Activated T-cell treated with anti-CD3 and anti-CD28 coated beads, Interleukin-2, amount 50 U/mL, for 72 hours (primary cell): ENCODE results near the gene OVCH1. TPM values are rescaled to one million over a fixed set of nuclear protein-coding genes. Genes with fewer than 3 reads are reported as not detected.

Experiments
- ATAC-seq, 2 donors: fragments of 150-1000 bp; cut with Tn5 transposase; replicated peaks in 1 of 2; 2 replicates each; pipeline ENCODE4 v1.10.0; 2021; ENCODE audit warnings: moderate library complexity in 2 of 2, mild to moderate bottlenecking in 1 of 2
- DNase-seq, 2 donors: peaks; one replicate each; pipeline ENCODE4 v3.0.0; 2021 to 2022; ENCODE audit warnings: mixed read lengths in 1 of 2
- H3K27ac Mint-ChIP-seq: one replicate; pipeline ENCODE4 v1.8.0; 2022; ENCODE audit warnings: mild to moderate bottlenecking, moderate library complexity, mixed read lengths
- H3K27me3 Mint-ChIP-seq: one replicate; pipeline ENCODE4 v1.8.0; 2022; ENCODE audit warnings: low read depth, mixed read lengths
- H3K36me3 Mint-ChIP-seq, 2 donors: one replicate each; pipeline ENCODE4 v1.8.0; 2022; ENCODE audit warnings: mixed read lengths in 2 of 2, mild to moderate bottlenecking in 1 of 2; ENCODE audit not compliant: insufficient read depth in 2 of 2
- H3K4me1 Mint-ChIP-seq: one replicate; pipeline ENCODE4 v1.8.0; 2022; ENCODE audit warnings: low read depth, mixed read lengths
- H3K4me3 Mint-ChIP-seq, 2 donors: one replicate each; pipeline ENCODE4 v1.8.0; 2022; ENCODE audit warnings: mild to moderate bottlenecking in 2 of 2, mixed read lengths in 2 of 2, moderate library complexity in 2 of 2
- H3K9me3 Mint-ChIP-seq, 2 donors: one replicate each; pipeline ENCODE4 v1.8.0; 2022; ENCODE audit warnings: mixed read lengths in 2 of 2
- total RNA-seq, 2 donors: library from RNA; stranded (reverse); gene quantifications; one replicate each; pipeline ENCODE4 v1.2.3, GENCODE V29; 2022

The OVCH1 gene
- total RNA-seq, 2 donors from 2014 or later: not detected

DNA sequence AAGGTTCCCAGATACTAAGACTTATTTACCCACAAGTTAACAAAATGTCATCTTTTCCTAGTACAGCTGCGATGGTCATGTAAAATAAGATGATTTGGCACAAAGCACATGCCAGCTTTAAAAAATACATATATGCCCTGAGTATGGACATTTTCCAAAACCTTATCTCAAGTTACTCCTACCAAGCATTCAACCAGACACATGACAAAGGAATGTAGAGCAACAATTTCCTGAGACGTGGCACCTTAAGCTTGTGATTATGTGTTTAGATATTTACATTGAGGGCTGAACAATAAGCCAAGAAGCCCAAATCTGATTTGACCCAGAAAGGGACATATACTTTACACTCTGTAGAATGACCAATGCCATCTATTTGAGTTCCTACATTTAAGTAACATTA lies 24.5 kb upstream of the OVCH1 start:
- Mint-ChIP-seq H3K4me1 (no peaks in the 10 kb centered on the region), H3K9me3 (no peaks in the 10 kb centered on the region), H3K27ac (no peak overlapping the region), H3K4me3 (no peak overlapping the region), H3K27me3 (peaks cover 7% of the 10 kb centered on the region), H3K36me3 (peaks cover 0 to 1% of the 10 kb centered on the region in 2 donors)
- no peak for DNase-seq
- ATAC-seq: no peak

DNA sequence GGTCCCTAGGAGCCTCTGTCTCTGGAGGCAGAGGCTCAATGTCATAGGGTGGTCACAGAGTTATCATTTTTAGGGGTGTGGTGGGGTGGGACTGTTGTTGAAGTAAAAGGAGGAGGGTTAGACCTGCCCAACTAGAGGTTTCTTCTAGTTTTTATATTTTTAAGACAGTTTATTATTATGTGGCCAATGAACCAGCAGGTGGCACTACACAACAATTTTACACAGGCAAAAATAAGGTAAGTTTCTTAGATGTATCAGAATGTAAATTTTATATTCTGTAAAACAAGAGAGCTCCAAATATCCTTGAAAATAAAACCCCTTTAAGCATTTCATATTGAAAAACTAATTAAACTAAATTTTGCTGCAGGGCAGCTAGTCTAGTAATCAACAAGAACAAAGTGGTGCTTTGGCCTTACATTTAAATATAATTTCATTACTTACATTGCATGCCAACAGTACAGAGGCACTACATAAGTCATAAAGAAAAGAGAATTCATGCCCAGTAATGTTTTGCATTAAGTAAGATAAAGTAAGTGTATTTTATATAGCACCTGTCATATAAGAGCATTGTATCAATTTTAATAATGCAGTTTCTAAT lies 22.2 kb upstream of the OVCH1 start:
- peak in 1 of 2 donors; percentile 32 for ATAC-seq
- peak in 1 of 2 donors; percentile 25 for DNase-seq
- Mint-ChIP-seq H3K4me1 (no peaks in the 10 kb centered on the region), H3K27me3 (peaks cover 17% of the 10 kb centered on the region), H3K36me3 (no peaks in the 10 kb centered on the region), H3K9me3 (no peaks in the 10 kb centered on the region), H3K4me3 (no peak overlapping the region), H3K27ac (no peak overlapping the region)

DNA sequence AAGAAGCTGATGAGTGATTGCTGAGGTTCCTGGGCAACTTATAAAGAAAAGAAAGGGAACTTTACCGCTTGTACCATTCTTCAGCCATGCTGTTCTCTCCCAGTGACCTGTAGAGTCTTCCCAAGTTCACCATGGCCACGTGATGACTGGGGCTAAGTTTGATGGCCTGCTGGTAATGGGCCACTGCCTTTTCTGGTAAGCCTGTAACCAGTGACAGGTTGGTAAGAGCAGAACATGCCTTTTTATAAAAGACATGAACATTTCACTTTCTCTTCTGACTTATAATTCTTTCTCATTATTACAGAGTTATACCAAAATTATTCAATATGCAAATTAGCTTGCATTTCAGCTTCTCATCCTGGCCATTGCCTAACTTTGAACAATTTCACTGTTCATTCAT lies 20.9 kb upstream of the OVCH1 start:
- no peak overlapping the region for H3K4me3 Mint-ChIP-seq
- DNase-seq (no peak), ATAC-seq (peak in 1 of 2 donors; percentile 50)
- H3K9me3 Mint-ChIP-seq: no peaks in the 10 kb centered on the region
- no peaks in the 10 kb centered on the region for H3K4me1 Mint-ChIP-seq
- H3K27me3 Mint-ChIP-seq: peaks cover 27% of the 10 kb centered on the region
- H3K27ac Mint-ChIP-seq: no peak overlapping the region
- H3K36me3 Mint-ChIP-seq: no peaks in the 10 kb centered on the region

DNA sequence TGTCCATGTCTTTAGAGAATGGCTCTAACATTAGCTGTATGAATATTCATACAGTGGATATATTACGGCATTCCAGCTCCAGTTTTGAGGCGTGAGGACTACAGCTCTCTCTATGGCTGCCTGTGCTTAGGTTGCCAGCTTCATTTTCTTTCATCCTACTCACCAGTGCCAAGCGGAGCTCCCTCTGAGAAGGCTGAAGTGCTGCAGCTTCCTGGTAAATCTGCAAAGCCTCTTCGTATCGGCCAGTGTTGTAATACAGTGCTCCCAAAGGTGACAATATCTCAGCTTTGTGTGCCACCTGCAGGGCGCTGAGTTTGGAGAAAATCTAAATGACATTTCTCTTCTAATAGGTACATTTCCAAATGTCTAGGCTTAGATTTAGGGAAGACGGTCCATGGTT lies 19.8 kb upstream of the OVCH1 start:
- DNase-seq (no peak), ATAC-seq (no peak)
- Mint-ChIP-seq H3K9me3 (no peaks in the 10 kb centered on the region), H3K4me1 (no peaks in the 10 kb centered on the region), H3K27me3 (peaks cover 23% of the 10 kb centered on the region), H3K27ac (no peak overlapping the region), H3K4me3 (no peak overlapping the region), H3K36me3 (no peaks in the 10 kb centered on the region)

DNA sequence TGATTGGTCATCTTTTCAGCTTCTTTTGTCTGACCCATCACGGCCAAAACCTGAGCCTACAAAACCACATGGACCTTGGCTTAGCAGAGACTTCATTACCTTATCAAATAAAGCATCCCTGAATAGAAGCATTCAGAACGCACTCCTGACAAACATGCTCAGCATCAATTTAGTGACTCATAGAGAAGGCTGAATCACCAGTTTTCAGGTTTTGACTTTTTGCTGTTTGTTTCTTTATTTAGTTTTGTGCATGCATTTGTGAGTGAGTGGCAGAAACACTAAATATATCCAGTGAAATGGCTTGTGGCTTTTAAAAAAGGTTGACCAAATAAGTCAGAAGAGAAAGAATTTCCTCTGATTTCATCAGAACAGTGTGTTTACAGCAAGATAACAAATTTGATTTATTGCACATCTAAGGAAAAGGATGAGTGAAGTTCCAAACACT lies 19.0 kb upstream of the OVCH1 start:
- Mint-ChIP-seq H3K36me3 (no peaks in the 10 kb centered on the region), H3K4me1 (no peaks in the 10 kb centered on the region), H3K27me3 (peaks cover 23% of the 10 kb centered on the region), H3K27ac (no peak overlapping the region), H3K4me3 (no peak overlapping the region), H3K9me3 (no peaks in the 10 kb centered on the region)
- DNase-seq (no peak), ATAC-seq (peak in 1 of 2 donors; percentile 60)

DNA sequence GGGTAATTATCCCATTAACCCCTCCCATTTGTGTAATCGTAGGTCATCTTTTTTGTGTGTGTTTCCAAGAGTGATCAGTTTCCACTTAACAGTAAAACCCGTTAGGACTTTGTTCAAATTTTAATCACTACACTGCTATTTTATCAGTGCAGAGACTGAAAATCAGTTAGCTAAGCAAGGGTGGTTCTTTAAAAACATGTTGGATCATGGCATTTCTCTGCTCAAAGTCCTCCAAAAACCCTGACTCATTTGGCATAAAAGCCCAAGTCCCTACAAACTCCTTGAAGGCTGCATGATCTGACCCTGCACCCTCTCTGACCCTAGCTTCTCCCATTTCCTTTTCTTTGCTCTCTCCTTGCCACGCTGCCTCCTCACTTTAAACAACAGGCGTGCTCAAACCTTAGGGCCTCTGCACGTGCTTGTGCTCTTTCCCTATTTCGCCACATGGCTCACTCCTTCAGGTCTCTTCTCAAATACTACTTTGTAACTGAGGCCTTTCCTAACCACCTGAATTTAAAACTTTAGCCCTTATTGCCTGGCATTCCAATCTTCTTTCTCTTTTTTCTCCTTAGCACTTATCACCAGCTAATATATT lies 13.2 kb upstream of the OVCH1 start:
- ATAC-seq: no peak

DNA sequence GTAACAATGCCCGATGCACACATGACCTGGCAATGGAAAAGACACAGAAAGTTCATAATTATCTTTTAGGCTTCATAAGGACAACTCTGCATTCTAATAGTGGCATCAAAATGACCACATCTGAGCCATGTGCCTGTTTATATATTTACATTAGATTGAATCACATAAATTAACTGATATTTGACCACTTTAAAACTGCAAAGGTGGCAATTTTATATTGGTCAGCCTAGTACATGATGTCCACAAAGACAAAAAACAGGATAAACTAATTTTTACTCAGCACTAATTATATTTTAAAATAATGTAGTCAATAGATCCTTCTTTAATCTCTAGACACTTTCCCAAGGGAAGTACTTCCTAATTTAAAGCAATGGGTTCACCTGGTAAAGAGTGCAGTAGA lies 12.0 kb upstream of the OVCH1 start:
- no peak overlapping the region for H3K27ac Mint-ChIP-seq
- DNase-seq: no peak
- H3K36me3 Mint-ChIP-seq: no peaks in the 10 kb centered on the region
- H3K9me3 Mint-ChIP-seq: no peaks in the 10 kb centered on the region
- ATAC-seq: no peak
- peaks cover 21% of the 10 kb centered on the region for H3K27me3 Mint-ChIP-seq
- H3K4me1 Mint-ChIP-seq: no peaks in the 10 kb centered on the region
- H3K4me3 Mint-ChIP-seq: no peak overlapping the region

More for the DNA sequence above, 13.2 kb upstream of the OVCH1 start:
- H3K36me3 Mint-ChIP-seq: no peaks in the 10 kb centered on the region
- peaks cover 33% of the 10 kb centered on the region for H3K27me3 Mint-ChIP-seq
- H3K4me3 Mint-ChIP-seq: no peak overlapping the region
- no peak for DNase-seq
- H3K9me3 Mint-ChIP-seq: no peaks in the 10 kb centered on the region
- H3K27ac Mint-ChIP-seq: no peak overlapping the region
- no peaks in the 10 kb centered on the region for H3K4me1 Mint-ChIP-seq

DNA sequence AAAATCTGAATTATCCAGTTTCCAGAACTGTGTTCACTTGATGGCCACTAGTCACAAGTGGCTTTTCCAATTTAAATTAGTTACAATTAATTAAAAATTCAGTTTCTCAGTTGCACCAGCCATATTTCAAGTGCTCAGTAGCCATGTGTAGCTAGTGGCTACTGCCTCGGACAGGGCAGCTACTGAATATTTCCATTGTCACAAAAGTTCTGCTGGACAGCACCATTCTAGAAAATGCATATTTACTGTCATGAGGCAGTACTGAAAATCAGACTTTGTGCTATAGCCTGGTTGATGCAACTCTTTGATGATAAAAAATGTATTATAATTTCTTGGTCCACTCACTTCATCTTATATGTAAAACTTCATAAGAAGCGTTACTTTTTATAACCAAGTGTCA lies 11.5 kb upstream of the OVCH1 start:
- DNase-seq (no peak), ATAC-seq (no peak)
- Mint-ChIP-seq H3K27ac (no peak overlapping the region), H3K4me1 (no peaks in the 10 kb centered on the region), H3K4me3 (no peak overlapping the region), H3K9me3 (no peaks in the 10 kb centered on the region), H3K27me3 (peaks cover 17% of the 10 kb centered on the region), H3K36me3 (no peaks in the 10 kb centered on the region)

DNA sequence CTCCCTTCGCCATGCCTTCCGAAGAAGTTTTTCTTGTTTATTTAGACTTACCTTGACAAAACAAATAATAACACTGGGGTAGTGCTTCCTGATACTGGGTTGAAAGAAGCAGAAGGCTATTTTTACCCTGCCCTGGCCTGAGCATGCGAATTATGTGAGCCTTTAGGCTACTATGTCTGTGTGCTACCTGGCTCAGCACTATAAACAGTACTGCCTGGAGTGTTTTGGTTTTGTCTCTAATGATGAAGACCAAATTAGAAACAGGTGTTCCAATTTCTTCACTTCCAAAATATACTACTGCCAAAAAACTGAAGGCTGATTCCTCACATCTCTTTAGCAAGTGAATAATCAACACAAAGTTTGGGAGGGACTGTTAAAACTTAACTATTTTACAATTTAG lies 7.6 kb upstream of the OVCH1 start:
- no peak overlapping the region for H3K4me3 Mint-ChIP-seq
- peaks cover 11% of the 10 kb centered on the region for H3K27me3 Mint-ChIP-seq
- no peaks in the 10 kb centered on the region for H3K36me3 Mint-ChIP-seq
- DNase-seq (no peak), ATAC-seq (no peak)
- no peaks in the 10 kb centered on the region for H3K4me1 Mint-ChIP-seq
- H3K9me3 Mint-ChIP-seq: no peaks in the 10 kb centered on the region
- no peak overlapping the region for H3K27ac Mint-ChIP-seq

DNA sequence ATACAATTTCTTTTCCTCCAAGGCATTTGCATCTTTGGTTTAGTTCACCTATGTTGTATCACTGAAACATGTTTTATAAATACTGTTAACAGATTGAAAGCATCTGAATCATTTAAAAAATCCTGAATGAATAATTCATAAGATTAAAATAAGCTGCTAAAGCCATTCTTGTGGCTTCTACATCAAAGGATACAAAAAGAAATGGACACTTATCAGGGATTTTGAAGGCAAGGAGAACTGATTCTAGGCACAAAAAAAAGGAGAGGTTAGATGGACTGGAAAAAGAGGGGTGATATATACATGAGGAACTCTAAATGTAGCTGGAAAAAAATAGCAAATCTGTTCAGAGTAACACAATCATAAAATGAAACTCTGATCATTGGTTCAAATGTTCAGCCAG lies 5.8 kb upstream of the OVCH1 start:
- Mint-ChIP-seq H3K4me3 (no peak overlapping the region), H3K27ac (no peak overlapping the region), H3K36me3 (no peaks in the 10 kb centered on the region), H3K27me3 (peaks cover 11% of the 10 kb centered on the region), H3K4me1 (no peaks in the 10 kb centered on the region), H3K9me3 (no peaks in the 10 kb centered on the region)
- no peak for DNase-seq
- ATAC-seq: no peak

DNA sequence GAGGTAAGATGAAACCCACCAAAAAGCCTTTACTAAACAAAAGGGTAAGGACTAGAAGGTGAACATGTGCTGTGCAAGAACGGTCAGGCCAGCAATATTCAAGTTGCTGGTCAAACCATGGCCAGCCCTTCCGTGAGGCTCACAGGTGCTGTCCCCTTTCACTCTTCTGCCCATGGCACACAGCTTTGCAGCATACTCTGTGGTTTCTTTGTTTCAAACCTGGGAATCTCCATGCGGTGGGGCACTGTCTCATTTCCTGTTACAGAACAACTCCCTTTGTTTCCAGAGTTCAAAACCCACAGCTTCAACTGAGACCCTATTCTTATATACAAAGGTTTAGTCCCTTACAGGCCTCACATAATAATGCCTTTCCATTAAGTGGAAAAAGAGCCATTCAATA lies 1.7 kb upstream of the OVCH1 start:
- DNase-seq (no peak), ATAC-seq (no peak)
- H3K27me3 Mint-ChIP-seq: no peaks in the 10 kb centered on the region
- H3K27ac Mint-ChIP-seq: no peak overlapping the region
- no peaks in the 10 kb centered on the region for H3K36me3 Mint-ChIP-seq
- no peaks in the 10 kb centered on the region for H3K9me3 Mint-ChIP-seq
- no peaks in the 10 kb centered on the region for H3K4me1 Mint-ChIP-seq
- H3K4me3 Mint-ChIP-seq: no peak overlapping the region

DNA sequence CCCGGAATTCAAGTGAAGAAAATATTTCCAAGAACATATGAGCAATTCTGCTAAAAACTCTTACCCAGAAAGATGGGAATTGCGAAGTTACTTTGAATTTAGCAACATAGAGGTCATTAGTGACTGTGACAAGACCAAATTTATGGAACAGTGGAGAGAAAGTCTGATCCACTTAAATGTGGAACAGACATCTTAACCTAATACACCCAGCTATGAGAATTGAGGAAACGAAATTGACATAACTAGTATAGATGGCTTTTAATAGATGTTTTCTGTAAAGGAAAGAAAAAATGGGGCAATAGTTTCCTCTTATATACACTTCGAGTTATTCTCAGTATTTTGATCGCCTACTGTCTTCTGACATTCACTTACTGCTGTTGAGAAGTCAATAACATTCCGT lies 4.6 kb downstream of the OVCH1 start:
- peaks cover 26% of the 10 kb centered on the region for H3K27me3 Mint-ChIP-seq
- ATAC-seq (no peak), DNase-seq (no peak)
- H3K27ac Mint-ChIP-seq: no peak overlapping the region
- H3K9me3 Mint-ChIP-seq: peaks cover 0 to 2% of the 10 kb centered on the region in 2 donors
- H3K4me3 Mint-ChIP-seq: no peak overlapping the region
- H3K4me1 Mint-ChIP-seq: no peaks in the 10 kb centered on the region
- no peaks in the 10 kb centered on the region for H3K36me3 Mint-ChIP-seq

DNA sequence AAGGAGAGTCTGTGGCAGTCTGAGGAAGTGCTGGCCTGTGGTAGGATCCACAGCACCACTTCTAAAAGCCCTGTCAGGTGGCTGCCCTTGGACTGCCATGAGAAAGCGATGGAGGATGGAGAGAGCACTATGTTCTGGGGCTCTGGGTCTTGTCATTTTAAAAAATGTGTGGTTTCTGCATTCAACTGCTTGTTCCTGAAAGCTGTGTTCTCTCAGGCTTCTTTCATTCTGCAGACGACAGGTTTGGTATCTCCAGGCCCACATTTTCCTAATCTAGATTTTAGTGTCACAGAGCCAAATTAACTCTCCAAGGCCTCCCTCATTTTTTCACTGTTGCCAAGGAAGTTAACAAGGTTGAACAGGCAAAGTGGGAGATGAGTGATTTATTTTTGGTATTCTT lies 10.5 kb downstream of the OVCH1 start:
- H3K36me3 Mint-ChIP-seq: no peaks in the 10 kb centered on the region
- DNase-seq (no peak), ATAC-seq (no peak)
- peaks cover 37% of the 10 kb centered on the region for H3K27me3 Mint-ChIP-seq
- peaks cover 0 to 2% of the 10 kb centered on the region in 2 donors for H3K9me3 Mint-ChIP-seq
- H3K27ac Mint-ChIP-seq: no peak overlapping the region
- no peaks in the 10 kb centered on the region for H3K4me1 Mint-ChIP-seq
- no peak overlapping the region for H3K4me3 Mint-ChIP-seq

DNA sequence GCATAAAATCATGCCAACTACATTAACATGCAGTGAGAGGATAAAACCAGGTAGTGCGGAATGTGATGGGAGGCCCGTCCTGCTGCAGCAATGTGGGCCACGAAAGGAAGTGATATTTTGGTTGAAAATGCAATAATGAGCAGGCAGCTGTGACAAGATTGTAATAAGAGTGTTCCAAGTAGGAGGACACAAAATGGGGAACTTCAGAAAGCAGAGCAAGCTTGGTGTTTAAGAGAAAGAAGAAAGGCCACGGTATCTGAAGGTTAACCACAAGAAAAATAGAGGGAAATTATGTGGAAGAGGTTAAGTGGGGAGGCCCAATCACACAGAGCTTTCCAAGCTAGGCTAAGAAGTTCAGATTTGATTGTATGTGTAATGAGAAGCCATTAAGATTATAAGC lies 34.3 kb downstream of the OVCH1 start:
- H3K27me3 Mint-ChIP-seq: no peaks in the 10 kb centered on the region
- no peaks in the 10 kb centered on the region for H3K9me3 Mint-ChIP-seq
- no peaks in the 10 kb centered on the region for H3K36me3 Mint-ChIP-seq
- no peak overlapping the region for H3K27ac Mint-ChIP-seq
- DNase-seq (no peak), ATAC-seq (no peak)
- H3K4me1 Mint-ChIP-seq: no peaks in the 10 kb centered on the region
- no peak overlapping the region for H3K4me3 Mint-ChIP-seq
